ENCODE data around the gene PPP2R5C.
"Not testable (repeated sequence)": the region's sequence is repeated elsewhere in the genome, so short reads cannot be mapped to it uniquely, and the experiment has no call there.

GRCh38 chr14:101744382-101744781 is 17.1 kb upstream of the PPP2R5C start:
- TF ChIP-seq CTCF, POLR2A (IDR thresholded peaks at IDR 0.05): not testable (repeated sequence)

Measured in transverse colon (tissue), 3 donors.